ENCODE measurements around the gene SLC25A39. TPM values are rescaled to one million over a fixed set of nuclear protein-coding genes. Genes with fewer than 3 reads are reported as not detected.
A peak's percentile ranks its signal among the peaks of the same experiment; 100 is the strongest.

The SLC25A39 gene
- total and polyA plus RNA-seq, 2 of the 13 experiments (the other 11 are each of a cell fraction or from before 2014, with no cell fraction given) = 144 to 151 TPM

- no peak for TF ChIP-seq THRA (CRISPR knock-in tag; IDR thresholded peaks at IDR 0.05; ENCODE audit: borderline replicate concordance)
- 0 out of 2 replicates have a peak, but pooled peaks have one; percentile 42 for TF ChIP-seq IKZF5 (CRISPR knock-in tag; IDR thresholded peaks at IDR 0.05)
- TF ChIP-seq CCDC6 (CRISPR knock-in tag; IDR thresholded peaks at IDR 0.05) = no peak
- TF ChIP-seq ZSCAN31 (CRISPR knock-in tag; IDR thresholded peaks at IDR 0.05; ENCODE audit: low read depth) = no peak
- no peak for TF ChIP-seq GMEB2 (CRISPR knock-in tag; IDR thresholded peaks at IDR 0.05; ENCODE audit: low read depth)
- TF ChIP-seq PATZ1 (CRISPR knock-in tag; IDR thresholded peaks at IDR 0.05) = no peak
- TF ChIP-seq ZNF770 (CRISPR knock-in tag; IDR thresholded peaks at IDR 0.05) = no peak
- no peak for TF ChIP-seq TIGD3 (CRISPR knock-in tag; IDR thresholded peaks at IDR 0.05; ENCODE audit: borderline replicate concordance)
- no peak for TF ChIP-seq ZNF407 (CRISPR knock-in tag; IDR thresholded peaks at IDR 0.05; ENCODE audit: not compliant biosample characterization)
These were observed 26.2 kb upstream of the SLC25A39 start (continued) for GRCh38 chr17:44350733-44351226.
